ENCODE data around the gene SLC35C1. TPM values are rescaled to one million over a fixed set of nuclear protein-coding genes. Genes with fewer than 3 reads are reported as not detected.

The SLC35C1 gene
- total RNA-seq, 1 experiment from 2014 or later: 11.9 TPM

- no peak for DNase-seq (ENCODE audit: unreplicated experiment)
- Mint-ChIP-seq H3K36me3 (ENCODE audit: insufficient read depth, unreplicated experiment) (no peaks in the 10 kb centered on the region), H3K9me3 (ENCODE audit: unreplicated experiment) (no peaks in the 10 kb centered on the region), H3K27ac (ENCODE audit: low read depth, unreplicated experiment) (no peak overlapping the region), H3K27me3 (ENCODE audit: insufficient read depth, unreplicated experiment) (peaks cover 35% of the 10 kb centered on the region), H3K4me3 (ENCODE audit: unreplicated experiment) (no peak overlapping the region), H3K4me1 (ENCODE audit: insufficient read depth, unreplicated experiment) (no peaks in the 10 kb centered on the region)
- intact Hi-C loops (cut with micrococcal nuclease): no loop called here
- TF ChIP-seq, protein P1, sequence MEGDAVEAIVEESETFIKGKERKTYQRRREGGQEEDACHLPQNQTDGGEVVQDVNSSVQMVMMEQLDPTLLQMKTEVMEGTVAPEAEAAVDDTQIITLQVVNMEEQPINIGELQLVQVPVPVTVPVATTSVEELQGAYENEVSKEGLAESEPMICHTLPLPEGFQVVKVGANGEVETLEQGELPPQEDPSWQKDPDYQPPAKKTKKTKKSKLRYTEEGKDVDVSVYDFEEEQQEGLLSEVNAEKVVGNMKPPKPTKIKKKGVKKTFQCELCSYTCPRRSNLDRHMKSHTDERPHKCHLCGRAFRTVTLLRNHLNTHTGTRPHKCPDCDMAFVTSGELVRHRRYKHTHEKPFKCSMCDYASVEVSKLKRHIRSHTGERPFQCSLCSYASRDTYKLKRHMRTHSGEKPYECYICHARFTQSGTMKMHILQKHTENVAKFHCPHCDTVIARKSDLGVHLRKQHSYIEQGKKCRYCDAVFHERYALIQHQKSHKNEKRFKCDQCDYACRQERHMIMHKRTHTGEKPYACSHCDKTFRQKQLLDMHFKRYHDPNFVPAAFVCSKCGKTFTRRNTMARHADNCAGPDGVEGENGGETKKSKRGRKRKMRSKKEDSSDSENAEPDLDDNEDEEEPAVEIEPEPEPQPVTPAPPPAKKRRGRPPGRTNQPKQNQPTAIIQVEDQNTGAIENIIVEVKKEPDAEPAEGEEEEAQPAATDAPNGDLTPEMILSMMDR (IDR thresholded peaks at IDR 0.05; ENCODE audit: unreplicated experiment): no peak
- no TSS peak for BruUV-seq (replicated peaks)
- CTCF ChIA-PET: interaction anchor here (1.3 kb wide), 1 partner anchor 409 kb away, joined by 3 read pairs; no protein-coding TSS in a partner anchor
- POLR2A ChIA-PET: no interaction called here
Measured at GRCh38 chr11:45779602-45780001, 25.3 kb upstream of the SLC35C1 start.

DNA sequence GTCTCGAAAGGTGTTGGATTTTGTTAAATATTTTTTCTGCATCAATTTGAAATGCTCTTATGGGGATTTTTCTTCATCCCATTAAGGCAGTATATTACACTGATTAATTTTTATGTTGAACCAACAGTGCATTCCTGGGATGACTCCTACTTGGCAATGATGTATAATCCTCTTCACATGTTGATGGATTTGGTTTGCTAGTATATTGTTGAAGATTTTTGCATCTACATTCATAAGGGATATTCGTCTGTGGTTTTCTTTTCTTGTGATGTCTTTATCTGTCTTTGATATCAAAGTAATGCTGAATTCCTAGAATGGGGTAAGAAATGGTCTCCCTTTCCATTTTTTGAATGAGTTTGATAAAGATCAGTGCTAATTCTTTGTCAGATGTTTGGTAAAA is 18.7 kb upstream of the SLC35C1 start:
- Mint-ChIP-seq H3K4me1 (ENCODE audit: insufficient read depth, unreplicated experiment) (no peaks in the 10 kb centered on the region), H3K9me3 (ENCODE audit: unreplicated experiment) (no peaks in the 10 kb centered on the region), H3K36me3 (ENCODE audit: insufficient read depth, unreplicated experiment) (no peaks in the 10 kb centered on the region), H3K4me3 (ENCODE audit: unreplicated experiment) (no peak overlapping the region), H3K27ac (ENCODE audit: low read depth, unreplicated experiment) (no peak overlapping the region), H3K27me3 (ENCODE audit: insufficient read depth, unreplicated experiment) (peaks cover 48% of the 10 kb centered on the region)
- ChIA-PET CTCF (interaction anchor here (1.0 kb wide), 1 partner anchor 117 kb away, joined by 3 read pairs; no protein-coding TSS in a partner anchor), POLR2A (no interaction called here)
- intact Hi-C loops (cut with micrococcal nuclease): no loop called here
- no peak for DNase-seq (ENCODE audit: unreplicated experiment)
- TF ChIP-seq, protein P1 (IDR thresholded peaks at IDR 0.05; ENCODE audit: unreplicated experiment): no peak
- no TSS peak for BruUV-seq (replicated peaks)

DNA sequence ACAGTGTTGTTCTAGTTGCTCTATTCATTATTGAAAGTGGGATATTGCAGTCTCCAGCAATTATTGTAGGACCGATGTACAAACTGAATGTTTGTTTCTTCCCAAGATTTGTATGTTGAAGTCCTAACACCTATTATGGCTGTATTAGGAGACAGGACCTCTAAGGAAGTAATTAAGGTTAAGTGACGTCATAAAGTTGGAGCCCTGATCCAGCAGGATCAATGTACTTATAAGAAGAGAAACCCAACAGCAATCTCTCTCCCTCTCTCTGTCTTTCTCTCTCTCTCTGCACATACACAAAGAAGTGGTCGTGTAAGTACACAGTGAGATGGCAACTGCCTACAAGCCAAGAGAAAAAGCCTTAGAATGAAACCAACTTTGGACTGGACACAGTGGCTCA is 16.1 kb upstream of the SLC35C1 start:
- CTCF ChIA-PET: no interaction called here
- H3K4me3 Mint-ChIP-seq (ENCODE audit: unreplicated experiment): no peak overlapping the region
- intact Hi-C loops (cut with micrococcal nuclease): no loop called here
- no peaks in the 10 kb centered on the region for H3K4me1 Mint-ChIP-seq (ENCODE audit: insufficient read depth, unreplicated experiment)
- no peaks in the 10 kb centered on the region for H3K9me3 Mint-ChIP-seq (ENCODE audit: unreplicated experiment)
- no peaks in the 10 kb centered on the region for H3K36me3 Mint-ChIP-seq (ENCODE audit: insufficient read depth, unreplicated experiment)
- TF ChIP-seq, protein P1 (IDR thresholded peaks at IDR 0.05; ENCODE audit: unreplicated experiment): no peak
- peaks cover 50% of the 10 kb centered on the region for H3K27me3 Mint-ChIP-seq (ENCODE audit: insufficient read depth, unreplicated experiment)
- BruUV-seq (replicated peaks): no TSS peak
- no peak overlapping the region for H3K27ac Mint-ChIP-seq (ENCODE audit: low read depth, unreplicated experiment)
- POLR2A ChIA-PET: no interaction called here
- no peak for DNase-seq (ENCODE audit: unreplicated experiment)

GRCh38 chr11:45791524-45791923 is 13.4 kb upstream of the SLC35C1 start:
- BruUV-seq (replicated peaks): no TSS peak
- TF ChIP-seq, protein P1 (IDR thresholded peaks at IDR 0.05; ENCODE audit: unreplicated experiment): no peak
- DNase-seq (ENCODE audit: unreplicated experiment): no peak
- no peaks in the 10 kb centered on the region for H3K4me1 Mint-ChIP-seq (ENCODE audit: insufficient read depth, unreplicated experiment)
- intact Hi-C loops (cut with micrococcal nuclease): no loop called here
- no peak overlapping the region for H3K27ac Mint-ChIP-seq (ENCODE audit: low read depth, unreplicated experiment)
- H3K27me3 Mint-ChIP-seq (ENCODE audit: insufficient read depth, unreplicated experiment): peaks cover 29% of the 10 kb centered on the region
- ChIA-PET POLR2A (interaction anchor here (0.5 kb wide), 1 partner anchor 20 kb away, joined by 3 read pairs; no protein-coding TSS in a partner anchor), CTCF (interaction anchor here (0.6 to 0.7 kb wide), 3 partner anchors 20 to 492 kb away, joined by 3 read pairs; no protein-coding TSS in a partner anchor)
- no peaks in the 10 kb centered on the region for H3K9me3 Mint-ChIP-seq (ENCODE audit: unreplicated experiment)
- no peak overlapping the region for H3K4me3 Mint-ChIP-seq (ENCODE audit: unreplicated experiment)
- H3K36me3 Mint-ChIP-seq (ENCODE audit: insufficient read depth, unreplicated experiment): no peaks in the 10 kb centered on the region
